Measurements from ENCODE around the gene CACNA1G. TPM values are rescaled to one million over a fixed set of nuclear protein-coding genes. Genes with fewer than 3 reads are reported as not detected.
A peak's percentile ranks its signal among the peaks of the same experiment; 100 is the strongest.

The CACNA1G gene
- total and polyA plus RNA-seq, 4 donors: under 0.01 to 0.14 (median 0.01) TPM; not detected in 1

- Histone ChIP-seq H3K9me3 (ENCODE audit: control insufficient read depth in 4 of 4, low read length in 3 of 4) (no peaks in the 10 kb centered on the region), H3K27me3 (ENCODE audit: control insufficient read depth in 4 of 4, insufficient read depth in 4 of 4, low read length in 3 of 4) (no peaks in the 10 kb centered on the region), H3K4me1 (ENCODE audit: control insufficient read depth in 4 of 4, insufficient read depth in 4 of 4, low read length in 3 of 4) (peaks cover 3 to 47% (median 33%) of the 10 kb centered on the region in 4 donors), H3K27ac (ENCODE audit: low read depth in 1 of 2, low read length in 2 of 2) (no peak overlapping the region), H3K36me3 (ENCODE audit: control insufficient read depth in 4 of 4, insufficient read depth in 3 of 4, low read depth in 1 of 4, low read length in 3 of 4) (no peaks in the 10 kb centered on the region), H3K9ac (ENCODE audit: low read depth in 1 of 2, low read length in 2 of 2) (no peak overlapping the region), H3K4me3 (ENCODE audit: low read depth in 1 of 3, low read length in 3 of 3) (no peak overlapping the region)
- TF ChIP-seq FOXA2 (IDR thresholded peaks at IDR 0.05) (no peak), EGR1 (IDR thresholded peaks at IDR 0.05; ENCODE audit: low read depth in 2 of 2) (no peak), HNF4A (conservative IDR thresholded peaks at IDR 0.05) (no peak), YY1 (IDR thresholded peaks at IDR 0.05) (no peak), JUND (IDR thresholded peaks at IDR 0.05) (no peak), RXRA (IDR thresholded peaks at IDR 0.05) (no peak), CTCF (IDR thresholded peaks at IDR 0.05; ENCODE audit: low read depth, low read length, missing input control) (no peak), REST (IDR thresholded peaks at IDR 0.05) (no peak), GABPA (IDR thresholded peaks at IDR 0.05 in 1 of 2, conservative IDR thresholded peaks at IDR 0.05 in 1 of 2) (no peak), HNF4G (IDR thresholded peaks at IDR 0.05) (no peak), TAF1 (conservative IDR thresholded peaks at IDR 0.05) (no peak), RAD21 (IDR thresholded peaks at IDR 0.05) (no peak), FOXA1 (IDR thresholded peaks at IDR 0.05) (no peak), NR2F2 (IDR thresholded peaks at IDR 0.05) (no peak), SP1 (IDR thresholded peaks at IDR 0.05) (no peak), MAX (IDR thresholded peaks at IDR 0.05) (no peak)
- TF ChIP-seq, protein P1, sequence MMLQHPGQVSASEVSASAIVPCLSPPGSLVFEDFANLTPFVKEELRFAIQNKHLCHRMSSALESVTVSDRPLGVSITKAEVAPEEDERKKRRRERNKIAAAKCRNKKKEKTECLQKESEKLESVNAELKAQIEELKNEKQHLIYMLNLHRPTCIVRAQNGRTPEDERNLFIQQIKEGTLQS (IDR thresholded peaks at IDR 0.05): no peak
- WGBS: 48% methylated on average over 4 of the region's 4 CpGs
- DNase-seq (ENCODE audit: low spot score): no peak
These were observed 13.8 kb upstream of the CACNA1G start for GRCh38 chr17:50546701-50547034.

DNA sequence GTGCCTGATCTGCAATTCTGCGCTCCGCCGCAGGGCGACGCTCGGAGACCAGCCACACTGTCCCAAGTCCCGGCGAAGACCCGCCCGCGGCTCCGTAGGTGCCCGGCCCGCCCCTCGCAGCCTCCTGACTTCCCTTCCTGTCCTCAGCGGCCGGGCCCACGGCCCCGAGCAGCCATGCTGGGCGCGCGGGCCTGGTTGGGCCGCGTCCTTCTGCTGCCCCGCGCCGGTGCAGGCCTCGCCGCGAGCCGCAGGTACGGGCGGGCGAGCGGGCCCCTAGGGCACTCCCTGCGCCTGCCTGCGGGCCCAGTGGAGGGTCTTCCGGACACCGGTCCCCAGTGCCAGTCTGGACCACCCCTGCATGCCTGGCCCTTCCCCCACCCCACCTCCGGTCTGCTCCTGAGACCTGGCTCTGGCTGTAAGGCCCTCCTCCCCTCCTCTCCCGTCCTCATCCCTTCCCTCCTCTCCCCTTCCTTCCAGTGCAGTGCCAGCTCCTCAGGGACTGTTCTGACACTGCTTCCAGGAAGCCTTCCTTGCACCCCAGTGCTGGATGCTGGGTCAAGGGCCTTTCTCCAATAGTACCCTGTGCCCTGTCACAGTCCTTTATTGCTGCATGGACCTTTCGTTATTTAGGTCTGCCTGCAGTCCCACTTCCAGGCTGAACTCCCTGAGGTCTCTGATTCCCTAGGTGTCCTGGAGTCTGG lies 13.3 kb upstream of the CACNA1G start, which contains the start of gene SPATA20:
Gene SPATA20 (plus strand): TSS at position 140 of the 701 bp plus-strand sequence. CDS start 35 bp downstream, at position 175.
- peak; percentile 77 for DNase-seq (ENCODE audit: low spot score)
- 2% methylated on average over 42 of the region's 42 CpGs for WGBS
- peak within 1 kb of the TSS; percentile 54 to 79 for H3K9ac ChIP-seq (ENCODE audit: low read depth in 1 of 2, low read length in 2 of 2)
- H3K9me3 ChIP-seq (ENCODE audit: control insufficient read depth in 4 of 4, low read length in 3 of 4): no peaks in the 10 kb centered on the region
- peaks cover 2 to 43% (median 32%) of the 10 kb centered on the region in 4 donors for H3K4me1 ChIP-seq (ENCODE audit: control insufficient read depth in 4 of 4, insufficient read depth in 4 of 4, low read length in 3 of 4)
- TF ChIP-seq YY1 (IDR thresholded peaks at IDR 0.05) (peak; percentile 44), HNF4A (conservative IDR thresholded peaks at IDR 0.05) (peak in 1 of 2 donors; percentile 12), SP1 (IDR thresholded peaks at IDR 0.05) (no peak), RAD21 (IDR thresholded peaks at IDR 0.05) (peak; percentile 95), MAX (IDR thresholded peaks at IDR 0.05) (no peak), HNF4G (IDR thresholded peaks at IDR 0.05) (no peak), RXRA (IDR thresholded peaks at IDR 0.05) (no peak), NR2F2 (IDR thresholded peaks at IDR 0.05) (no peak), EGR1 (IDR thresholded peaks at IDR 0.05; ENCODE audit: low read depth in 2 of 2) (no peak), CTCF (IDR thresholded peaks at IDR 0.05; ENCODE audit: low read depth, low read length, missing input control) (peak; percentile 96)
- TF ChIP-seq, protein P2, sequence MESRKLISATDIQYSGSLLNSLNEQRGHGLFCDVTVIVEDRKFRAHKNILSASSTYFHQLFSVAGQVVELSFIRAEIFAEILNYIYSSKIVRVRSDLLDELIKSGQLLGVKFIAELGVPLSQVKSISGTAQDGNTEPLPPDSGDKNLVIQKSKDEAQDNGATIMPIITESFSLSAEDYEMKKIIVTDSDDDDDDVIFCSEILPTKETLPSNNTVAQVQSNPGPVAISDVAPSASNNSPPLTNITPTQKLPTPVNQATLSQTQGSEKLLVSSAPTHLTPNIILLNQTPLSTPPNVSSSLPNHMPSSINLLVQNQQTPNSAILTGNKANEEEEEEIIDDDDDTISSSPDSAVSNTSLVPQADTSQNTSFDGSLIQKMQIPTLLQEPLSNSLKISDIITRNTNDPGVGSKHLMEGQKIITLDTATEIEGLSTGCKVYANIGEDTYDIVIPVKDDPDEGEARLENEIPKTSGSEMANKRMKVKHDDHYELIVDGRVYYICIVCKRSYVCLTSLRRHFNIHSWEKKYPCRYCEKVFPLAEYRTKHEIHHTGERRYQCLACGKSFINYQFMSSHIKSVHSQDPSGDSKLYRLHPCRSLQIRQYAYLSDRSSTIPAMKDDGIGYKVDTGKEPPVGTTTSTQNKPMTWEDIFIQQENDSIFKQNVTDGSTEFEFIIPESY (IDR thresholded peaks at IDR 0.05): no peak
- TF ChIP-seq, protein P1 (IDR thresholded peaks at IDR 0.05): no peak
- H3K36me3 ChIP-seq (ENCODE audit: control insufficient read depth in 4 of 4, insufficient read depth in 3 of 4, low read depth in 1 of 4, low read length in 3 of 4): no peaks in the 10 kb centered on the region
- H3K27ac ChIP-seq (ENCODE audit: low read depth in 1 of 2, low read length in 2 of 2): peak within 1 kb of the TSS; percentile 23 to 49
- H3K4me3 ChIP-seq (ENCODE audit: low read depth in 1 of 3, low read length in 3 of 3): peak within 1 kb of the TSS in 2 of 3 donors; percentile 58 to 64
- no peaks in the 10 kb centered on the region for H3K27me3 ChIP-seq (ENCODE audit: control insufficient read depth in 4 of 4, insufficient read depth in 4 of 4, low read length in 3 of 4)

All from liver (tissue), 9 donors.